DND-41 (cell line): ENCODE measurements around the gene PUDP.
A peak's percentile ranks its signal among the peaks of the same experiment; 100 is the strongest.

Experiments
- ATAC-seq: fragments of 200-7000 bp; cut with Tn5 transposase; 3 replicates; pipeline ENCODE4 v1.9.1; 2021; ENCODE audit warnings: low read depth; ENCODE audit not compliant: insufficient read depth
- DNase-seq: peaks from one replicate; pipeline ENCODE4 v3.0.0-alpha.2; 2020
- H2AFZ ChIP-seq: 2 replicates; pipeline ENCODE4 v1.6.0; 2012; ENCODE audit warnings: low read depth, low read length
- H3K27ac ChIP-seq: 2 replicates; pipeline ENCODE4 v1.5.1; 2012; ENCODE audit warnings: low read length, inconsistent platforms
- H3K27me3 ChIP-seq: fragments of 200-600 bp; sonication (generic); 2 replicates; pipeline ENCODE4 v1.6.0; 2012; ENCODE audit warnings: low read length, mild to moderate bottlenecking, inconsistent platforms; ENCODE audit not compliant: insufficient read depth, poor library complexity
- H3K36me3 ChIP-seq: 2 replicates; pipeline ENCODE4 v1.5.1; 2012; ENCODE audit warnings: low read length, inconsistent platforms; ENCODE audit not compliant: insufficient read depth
- H3K4me1 ChIP-seq: 2 replicates; pipeline ENCODE4 v1.5.1; 2012; ENCODE audit warnings: mild to moderate bottlenecking, low read length; ENCODE audit not compliant: insufficient read depth
- H3K4me2 ChIP-seq: 2 replicates; pipeline ENCODE4 v1.6.0; 2012; ENCODE audit warnings: mild to moderate bottlenecking, moderate library complexity, low read length, inconsistent platforms; ENCODE audit not compliant: insufficient read depth
- H3K4me3 ChIP-seq, 2 experiments: fragments of 200-600 bp in 1 of 2; shearing (Covaris generic) in 1 of 2; 2 replicates each; pipeline ENCODE4 v1.5.1; 2012 to 2016; ENCODE audit warnings: inconsistent platforms in 2 of 2, low read length in 2 of 2, mild to moderate bottlenecking in 2 of 2, low read depth in 1 of 2, moderate library complexity in 1 of 2
- H3K79me2 ChIP-seq: 2 replicates; pipeline ENCODE4 v1.6.0; 2012; ENCODE audit warnings: low read length, inconsistent platforms; ENCODE audit not compliant: insufficient read depth
- H3K9ac ChIP-seq: 2 replicates; pipeline ENCODE4 v1.6.0; 2012; ENCODE audit warnings: low read depth, mild to moderate bottlenecking, inconsistent platforms, low read length, moderate library complexity
- H3K9me3 ChIP-seq: 2 replicates; pipeline ENCODE4 v1.5.1; 2012; ENCODE audit warnings: low read length, moderate library complexity, mild to moderate bottlenecking, inconsistent platforms; ENCODE audit not compliant: insufficient read depth, severe bottlenecking
- H4K20me1 ChIP-seq: 2 replicates; pipeline ENCODE4 v1.6.0; 2012; ENCODE audit warnings: low read length; ENCODE audit not compliant: insufficient read depth
- EZH2 ChIP-seq: IDR thresholded peaks from 3 replicates; pipeline ENCODE4 v1.6.1; 2012; ENCODE audit warnings: borderline replicate concordance, low read depth, mild to moderate bottlenecking, moderate library complexity, low read length, inconsistent platforms; ENCODE audit not compliant: severe bottlenecking
- TF ChIP-seq, protein P1 (sequence below): IDR thresholded peaks from 2 replicates; pipeline ENCODE4 v1.5.1; 2012; ENCODE audit warnings: borderline replicate concordance, low read length, moderate library complexity, mild to moderate bottlenecking; ENCODE audit not compliant: poor library complexity, severe bottlenecking; ENCODE audit errors: extremely low read depth

Gene PUDP

DNA sequence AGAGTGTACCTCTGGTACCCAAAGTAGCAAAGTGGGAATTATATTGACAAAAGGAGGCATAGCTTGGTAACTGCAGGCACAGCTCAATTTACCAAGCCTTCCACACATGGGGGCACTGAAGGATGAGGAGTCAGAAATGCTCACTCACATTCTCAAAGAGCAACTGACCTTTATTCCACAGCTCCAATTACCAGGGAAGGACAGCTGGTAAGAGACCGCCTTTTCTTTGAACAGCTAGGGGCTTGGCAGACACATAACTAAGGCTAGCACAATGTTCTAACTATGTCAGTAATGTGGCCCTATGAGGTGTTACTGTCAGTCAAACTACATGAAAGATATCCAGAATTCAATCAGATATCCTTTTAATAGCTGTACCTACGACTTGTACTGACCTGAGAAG is 20.9 kb downstream of the PUDP start:
- DNase-seq, result no peak
- Histone ChIP-seq H4K20me1 (no peaks in the 10 kb centered on the region; the same call in 1 of the 2 replicates), H3K27ac (peak overlapping the region; percentile 54; the same call in 1 of the 2 replicates), H3K36me3 (peaks cover 39% of the 10 kb centered on the region), H3K4me2 (no peak overlapping the region), H3K79me2 (peaks cover 98% of the 10 kb centered on the region), H3K9ac (no peak overlapping the region), H3K4me1 (peaks cover 17% of the 10 kb centered on the region), H3K9me3 (no peaks in the 10 kb centered on the region), H2AFZ (no peak overlapping the region), H3K27me3 (no peaks in the 10 kb centered on the region), H3K4me3 (no peak overlapping the region)
- no peak for TF ChIP-seq EZH2
- TF ChIP-seq, protein P1, sequence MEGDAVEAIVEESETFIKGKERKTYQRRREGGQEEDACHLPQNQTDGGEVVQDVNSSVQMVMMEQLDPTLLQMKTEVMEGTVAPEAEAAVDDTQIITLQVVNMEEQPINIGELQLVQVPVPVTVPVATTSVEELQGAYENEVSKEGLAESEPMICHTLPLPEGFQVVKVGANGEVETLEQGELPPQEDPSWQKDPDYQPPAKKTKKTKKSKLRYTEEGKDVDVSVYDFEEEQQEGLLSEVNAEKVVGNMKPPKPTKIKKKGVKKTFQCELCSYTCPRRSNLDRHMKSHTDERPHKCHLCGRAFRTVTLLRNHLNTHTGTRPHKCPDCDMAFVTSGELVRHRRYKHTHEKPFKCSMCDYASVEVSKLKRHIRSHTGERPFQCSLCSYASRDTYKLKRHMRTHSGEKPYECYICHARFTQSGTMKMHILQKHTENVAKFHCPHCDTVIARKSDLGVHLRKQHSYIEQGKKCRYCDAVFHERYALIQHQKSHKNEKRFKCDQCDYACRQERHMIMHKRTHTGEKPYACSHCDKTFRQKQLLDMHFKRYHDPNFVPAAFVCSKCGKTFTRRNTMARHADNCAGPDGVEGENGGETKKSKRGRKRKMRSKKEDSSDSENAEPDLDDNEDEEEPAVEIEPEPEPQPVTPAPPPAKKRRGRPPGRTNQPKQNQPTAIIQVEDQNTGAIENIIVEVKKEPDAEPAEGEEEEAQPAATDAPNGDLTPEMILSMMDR, result no peak
- ATAC-seq, result no peak

DNA sequence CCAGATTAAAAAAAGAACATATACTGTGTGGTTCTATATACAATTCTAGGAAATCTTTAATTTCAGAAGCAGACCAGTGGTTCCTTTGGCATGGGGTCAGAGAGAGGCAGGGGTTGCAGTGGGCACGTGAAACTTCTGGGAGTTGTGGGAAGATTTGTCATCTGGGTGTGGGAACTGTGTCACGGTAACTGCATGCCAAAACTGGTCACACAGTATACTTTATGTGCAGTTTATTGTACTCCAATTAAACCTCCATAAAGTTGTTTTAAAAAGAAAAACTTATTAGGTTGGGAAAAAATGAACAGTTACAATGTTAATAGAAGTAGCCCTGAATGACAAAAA is 27.1 kb downstream of the PUDP start:
- Histone ChIP-seq H3K9me3 (no peaks in the 10 kb centered on the region), H2AFZ (no peak overlapping the region), H3K27ac (peak overlapping the region; percentile 45), H3K4me2 (no peak overlapping the region), H3K9ac (no peak overlapping the region), H3K27me3 (no peaks in the 10 kb centered on the region), H4K20me1 (no peaks in the 10 kb centered on the region), H3K4me1 (peaks cover 73% of the 10 kb centered on the region), H3K79me2 (peaks cover 99% of the 10 kb centered on the region), H3K36me3 (peaks cover 11% of the 10 kb centered on the region), H3K4me3 (no peak overlapping the region)
- no peak for ATAC-seq
- no peak for DNase-seq
- TF ChIP-seq EZH2, result no peak
- TF ChIP-seq, protein P1, result no peak

DNA sequence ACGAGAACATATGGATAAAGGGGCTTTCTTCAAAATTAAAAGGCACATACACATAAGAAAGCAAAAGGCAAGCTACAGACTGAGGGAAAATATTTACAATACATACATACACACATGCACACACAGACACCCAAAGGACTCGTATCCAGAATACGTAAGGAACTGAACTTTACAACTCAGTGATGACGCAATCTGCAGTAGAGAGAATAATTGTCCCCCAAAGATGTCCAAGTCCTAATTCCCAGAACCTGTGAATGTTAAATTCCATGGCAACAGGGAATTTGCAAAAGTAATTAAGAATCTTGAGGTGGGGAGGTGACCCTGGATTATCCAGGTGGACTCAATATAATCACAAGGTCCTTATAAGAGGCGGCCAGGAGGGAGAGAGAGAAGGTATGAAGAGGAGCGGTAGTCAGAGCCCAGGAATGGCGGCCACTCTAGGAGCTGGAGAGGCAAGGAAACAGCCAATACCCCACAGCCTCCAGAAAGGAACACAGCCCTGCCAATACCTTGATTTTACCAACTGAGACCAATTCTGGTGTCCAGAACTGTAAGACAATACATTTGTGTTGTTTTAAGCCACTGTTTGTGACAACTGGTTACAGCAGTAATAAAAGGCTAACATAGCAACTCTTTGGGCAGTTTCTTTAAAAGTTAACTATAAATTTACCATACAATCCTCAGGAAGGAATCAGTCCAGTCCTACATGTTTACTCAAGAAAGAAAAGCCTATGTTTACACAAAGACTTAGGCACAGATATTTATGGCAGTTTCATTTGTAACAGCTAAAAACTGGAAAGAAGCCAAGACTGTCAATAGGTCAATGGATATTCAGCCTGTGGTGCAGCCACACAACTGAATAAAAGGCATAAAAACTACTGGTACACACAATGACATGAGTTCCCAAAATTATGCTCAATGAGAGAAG is 27.7 kb downstream of the PUDP start:
- H3K36me3 ChIP-seq, result peaks cover 9% of the 10 kb centered on the region
- peak overlapping the region; percentile 45 for H3K27ac ChIP-seq
- no peak overlapping the region for H3K4me2 ChIP-seq
- H3K4me1 ChIP-seq, result peaks cover 80% of the 10 kb centered on the region
- TF ChIP-seq, protein P1, result no peak
- no peak for TF ChIP-seq EZH2
- H3K4me3 ChIP-seq, result no peak overlapping the region
- DNase-seq (no peak), ATAC-seq (no peak)
- no peak overlapping the region for H3K9ac ChIP-seq
- no peaks in the 10 kb centered on the region for H3K27me3 ChIP-seq
- peaks cover 99% of the 10 kb centered on the region for H3K79me2 ChIP-seq
- no peaks in the 10 kb centered on the region for H3K9me3 ChIP-seq
- no peak overlapping the region for H2AFZ ChIP-seq
- no peaks in the 10 kb centered on the region for H4K20me1 ChIP-seq
